B cell (primary cell): ENCODE results near the gene PGK1. TPM values are rescaled to one million over a fixed set of nuclear protein-coding genes. Genes with fewer than 3 reads are reported as not detected.

Source experiments
- ATAC-seq: fragments of 200-7000 bp; cut with Tn5 transposase; one replicate; pipeline ENCODE4 v1.10.0; 2021; ENCODE audit warnings: low read depth, mild to moderate bottlenecking, moderate number of reproducible peaks, moderate library complexity
- CTCF ChIA-PET: fragments of 350-600 bp; sonication (Branson Sonifier 250); formaldehyde crosslinking; loops from one replicate; lab custom pipeline; 2021; ENCODE audit warnings: antibody characterized with exemption, inconsistent platforms; lab: Charles Lee
- POLR2A ChIA-PET: fragments of 350-600 bp; sonication (Branson Sonifier 250); formaldehyde crosslinking; loops from one replicate; lab custom pipeline; 2021; ENCODE audit warnings: antibody characterized with exemption; lab: Charles Lee
- DNase-seq: peaks from one replicate; pipeline ENCODE4 v3.0.0; 2013
- H2AFZ ChIP-seq: 2 replicates; pipeline ENCODE4 v1.6.1; 2012; ENCODE audit warnings: mild to moderate bottlenecking, low read depth, low read length; ENCODE audit not compliant: insufficient read depth, poor library complexity, severe bottlenecking
- H3K27ac ChIP-seq, 2 donors: 1 replicate in 1 of 2; 2 replicates in 1 of 2; pipeline ENCODE4 v1.5.1; 2012 to 2013; ENCODE audit warnings: low read length in 2 of 2, mild to moderate bottlenecking in 2 of 2, moderate library complexity in 1 of 2
- H3K27me3 ChIP-seq, 4 experiments: fragments of 200-600 bp in 1 of 4; sonication (generic) in 1 of 4; replicated peaks in 1 of 4; 1 replicate in 2 of 4; 2 replicates in 2 of 4; pipeline versions ENCODE4 v1.6.1 to v1.7.0; 2013 to 2016; ENCODE audit warnings: low read length in 3 of 4, mild to moderate bottlenecking in 2 of 4, mixed read lengths in 1 of 4, moderate library complexity in 1 of 4; ENCODE audit not compliant: insufficient read depth in 4 of 4, control insufficient read depth in 3 of 4; ENCODE audit errors: control extremely low read depth in 1 of 4
- H3K36me3 ChIP-seq, 2 experiments: replicated peaks in 1 of 2; 1 replicate in 1 of 2; 2 replicates in 1 of 2; pipeline versions ENCODE4 v1.6.1 to v1.7.1; 2013; ENCODE audit warnings: low read length in 1 of 2; ENCODE audit not compliant: insufficient read depth in 2 of 2, control insufficient read depth in 1 of 2; ENCODE audit errors: control extremely low read depth in 1 of 2, extremely low read depth in 1 of 2
- H3K4me1 ChIP-seq, 2 donors: fragments of 200-600 bp in 1 of 2; sonication (generic) in 1 of 2; 1 replicate in 1 of 2; 2 replicates in 1 of 2; pipeline versions ENCODE4 v1.5.1 to v1.6.1; 2013 to 2017; ENCODE audit warnings: low read length in 2 of 2; ENCODE audit not compliant: control insufficient read depth in 2 of 2, insufficient read depth in 2 of 2
- H3K4me2 ChIP-seq: replicated peaks from 2 replicates; pipeline ENCODE3; 2012; ENCODE audit warnings: mild to moderate bottlenecking, low read depth, low read length; ENCODE audit not compliant: poor library complexity, severe bottlenecking
- H3K4me3 ChIP-seq, 5 experiments: fragments of 200-600 bp in 1 of 5; sonication (generic) in 1 of 5; 1 replicate in 3 of 5; 2 replicates in 2 of 5; pipeline versions ENCODE4 v1.5.1 to v1.7.0; 2011 to 2016; ENCODE audit warnings: low read length in 4 of 5, mild to moderate bottlenecking in 4 of 5, low read depth in 2 of 5, control low read depth in 1 of 5, moderate library complexity in 1 of 5; ENCODE audit not compliant: insufficient read depth in 1 of 5; ENCODE audit errors: control extremely low read depth in 1 of 5, extremely low read depth in 1 of 5
- H3K79me2 ChIP-seq: fragments of 200-600 bp; sonication (generic); one replicate; pipeline ENCODE4 v1.6.0; 2016; ENCODE audit warnings: low read length; ENCODE audit not compliant: control insufficient read depth, insufficient read depth
- H3K9ac ChIP-seq: fragments of 200-600 bp; sonication (generic); 2 replicates; pipeline ENCODE4 v1.6.1; 2017; ENCODE audit warnings: mild to moderate bottlenecking, low read length, moderate library complexity
- H3K9me3 ChIP-seq, 3 donors: one replicate each; pipeline versions ENCODE4 v1.6.1 to v1.7.1; 2013; ENCODE audit warnings: low read length in 2 of 3; ENCODE audit not compliant: control insufficient read depth in 2 of 3, insufficient read depth in 1 of 3; ENCODE audit errors: control extremely low read depth in 1 of 3
- H4K20me1 ChIP-seq: 2 replicates; pipeline ENCODE4 v1.6.0; 2012; ENCODE audit warnings: mild to moderate bottlenecking, low read length; ENCODE audit not compliant: insufficient read depth, control insufficient read depth, poor library complexity, severe bottlenecking
- H3K27ac Mint-ChIP-seq: one replicate; pipeline ENCODE4 v1.8.0; 2021; ENCODE audit warnings: mixed read lengths
- H3K27me3 Mint-ChIP-seq: one replicate; pipeline ENCODE4 v1.8.0; 2021; ENCODE audit warnings: mixed read lengths
- H3K4me1 Mint-ChIP-seq: one replicate; pipeline ENCODE4 v1.8.0; 2021; ENCODE audit warnings: mixed read lengths
- H3K4me3 Mint-ChIP-seq: one replicate; pipeline ENCODE4 v1.8.0; 2021; ENCODE audit warnings: mixed read lengths
- H3K9me3 Mint-ChIP-seq: one replicate; pipeline ENCODE4 v1.8.0; 2022; ENCODE audit warnings: mixed read lengths; ENCODE audit not compliant: insufficient read depth
- CTCF ChIP-seq: fragments of 200-600 bp; IDR thresholded peaks from one replicate; pipeline ENCODE4 v1.8.0; 2022; ENCODE audit warnings: antibody characterized with exemption, mild to moderate bottlenecking
- EZH2 ChIP-seq: IDR thresholded peaks from 2 replicates; pipeline ENCODE4 v1.6.1; 2012; ENCODE audit warnings: borderline replicate concordance, low read depth, mild to moderate bottlenecking, moderate library complexity, low read length; ENCODE audit not compliant: insufficient read depth, poor library complexity, severe bottlenecking
- WGBS: methylation state at CpG from one replicate; pipeline ENCODE4 v1.1.5; 2013; ENCODE audit warnings: missing lambda C conversion rate; ENCODE audit not compliant: insufficient coverage; 5-methylcytosine and 5-hydroxymethylcytosine counted together
- intact Hi-C: fragments of 100-400 bp; cut with micrococcal nuclease; formaldehyde crosslinking; loops from one replicate; pipeline ENCODE4 v1.10.0; 2022
- polyA plus RNA-seq: library from polyadenylated mRNA; depleted of rRNA; stranded (reverse); fragments of >200 nt; gene quantifications from 2 replicates; pipeline ENCODE4 v1.2.3, GENCODE V29; 2012
- total RNA-seq, 2 donors: library from RNA; stranded (reverse); fragments of 120-200 nt in 1 of 2; gene quantifications; 1 replicate in 1 of 2; 2 replicates in 1 of 2; pipeline versions ENCODE4 v1.2.3 to v1.2.4, GENCODE V29; 2013 to 2022

PGK1 gene
- total and polyA plus RNA-seq, 2 donors (not counting 1 experiment from before 2014, with no cell fraction given) = 83.7 to 162 TPM

- WGBS = no CpG with 5 or more reads among the region's 1 CpG
- H3K9me3 ChIP-seq = peaks cover 0 to 14% (median 9%) of the 10 kb centered on the region in 3 donors
- no peak overlapping the region for H3K4me3 Mint-ChIP-seq
- POLR2A ChIA-PET = no interaction called here
- no peak overlapping the region for H3K4me3 ChIP-seq
- H3K79me2 ChIP-seq = peaks cover 9% of the 10 kb centered on the region
- peaks cover 8 to 85% of the 10 kb centered on the region in 2 experiments for H3K36me3 ChIP-seq
- H3K4me1 ChIP-seq = peaks cover 5 to 8% of the 10 kb centered on the region in 2 donors
- H3K9ac ChIP-seq = no peak overlapping the region
- H3K4me2 ChIP-seq = no peak overlapping the region
- H3K27me3 Mint-ChIP-seq = no peaks in the 10 kb centered on the region
- H3K27ac ChIP-seq = no peak overlapping the region
- ATAC-seq = no peak
- no peak overlapping the region for H3K27ac Mint-ChIP-seq
- H2AFZ ChIP-seq = no peak overlapping the region
- no peak for DNase-seq
- no peak for TF ChIP-seq EZH2
- no peak for TF ChIP-seq CTCF
- CTCF ChIA-PET = interaction anchor here (0.6 kb wide), 1 partner anchor 805 kb away, joined by 4 read pairs; no protein-coding TSS in a partner anchor
- H4K20me1 ChIP-seq = peaks cover 10% of the 10 kb centered on the region
- H3K27me3 ChIP-seq = no peaks in the 10 kb centered on the region
- H3K9me3 Mint-ChIP-seq = no peaks in the 10 kb centered on the region
- peaks cover 14% of the 10 kb centered on the region for H3K4me1 Mint-ChIP-seq
- intact Hi-C loops = no loop called here
Observed at GRCh38 chrX:78118628-78119027, 14.6 kb downstream of the PGK1 start.

GRCh38 chrX:78119521-78120227 is 15.6 kb downstream of the PGK1 start:
- no peaks in the 10 kb centered on the region for H3K27me3 Mint-ChIP-seq
- no CpG with 5 or more reads among the region's 9 CpGs for WGBS
- intact Hi-C loops = no loop called here
- TF ChIP-seq CTCF (no peak), EZH2 (no peak)
- no peak overlapping the region for H3K4me3 Mint-ChIP-seq
- POLR2A ChIA-PET = no interaction called here
- H3K4me2 ChIP-seq = no peak overlapping the region
- no peak overlapping the region for H2AFZ ChIP-seq
- H4K20me1 ChIP-seq = peaks cover 8% of the 10 kb centered on the region
- CTCF ChIA-PET = no interaction called here
- H3K9ac ChIP-seq = no peak overlapping the region
- H3K36me3 ChIP-seq = peaks cover 8 to 84% of the 10 kb centered on the region in 2 experiments
- DNase-seq (no peak), ATAC-seq (no peak)
- H3K79me2 ChIP-seq = peaks cover 4% of the 10 kb centered on the region
- peak overlapping the region; percentile 71 for H3K27ac Mint-ChIP-seq
- no peaks in the 10 kb centered on the region for H3K9me3 Mint-ChIP-seq
- peaks cover 14% of the 10 kb centered on the region for H3K4me1 Mint-ChIP-seq
- H3K4me1 ChIP-seq = peaks cover 5 to 8% of the 10 kb centered on the region in 2 donors
- peak overlapping the region in 1 of 2 donors; percentile 59 for H3K27ac ChIP-seq
- no peak overlapping the region for H3K4me3 ChIP-seq
- no peaks in the 10 kb centered on the region for H3K27me3 ChIP-seq
- H3K9me3 ChIP-seq = peaks cover 0 to 14% (median 9%) of the 10 kb centered on the region in 3 donors
